ENCODE data around the gene PLD4. TPM values are rescaled to one million over a fixed set of nuclear protein-coding genes. Genes with fewer than 3 reads are reported as not detected.

Gene PLD4
- total and polyA plus RNA-seq, 2 of the 8 experiments (the other 6 are each of a cell fraction or from before 2014, with no cell fraction given) = 0.05 TPM; not detected in 1

GRCh38 chr14:104937694-104938365, 13.2 kb downstream of the PLD4 start:
- no peaks in the 10 kb centered on the region for H3K79me2 ChIP-seq (ENCODE audit: control insufficient read depth in 1 of 2, insufficient read depth in 2 of 2, low read length in 2 of 2)
- H3K4me2 ChIP-seq (ENCODE audit: insufficient read depth in 1 of 2, low read depth in 2 of 2, low read length in 2 of 2) = no peak overlapping the region
- no peak overlapping the region for H2BK5ac ChIP-seq (ENCODE audit: low read depth, low read length)
- 73% methylated on average over 11 of the region's 11 CpGs; no CpG with 5 or more reads in 1 of the 2 experiments for WGBS, 2 experiments (ENCODE audit: extremely low coverage in 1 of 2, insufficient coverage in 1 of 2, insufficient read length in 1 of 2, insufficient replicate concordance in 2 of 2, low coverage in 1 of 2, low lambda C conversion rate in 2 of 2, missing lambda C conversion rate in 1 of 2)
- ChIA-PET CTCF (ENCODE audit: partially characterized antibody) (interaction anchor here (0.6 to 4.5 kb wide), 9 partner anchors 14 to 112 kb away, joined by 3 to 21 read pairs (median 3); no protein-coding TSS in a partner anchor), POLR2A (ENCODE audit: partially characterized antibody) (interaction anchor here (0.6 kb wide), 1 partner anchor 178 kb away, joined by 3 read pairs; no protein-coding TSS in a partner anchor)
- no peak overlapping the region for H2AFZ ChIP-seq (ENCODE audit: low read length)
- no peak for FAIRE-seq
- H3K14ac ChIP-seq (ENCODE audit: insufficient read length) = no peak overlapping the region
- no peak for DNase-seq (ENCODE audit: low read depth in 1 of 2, low spot score in 2 of 2)
- H3K4me1 ChIP-seq (replicated peaks in 1 of 4; ENCODE audit: control insufficient read depth in 3 of 4, insufficient read depth in 4 of 4, low read length in 3 of 4) = peaks cover 0 to under 1% (median under 1%) of the 10 kb centered on the region in 4 experiments; a peak in 3 of 7 replicates
- no peak overlapping the region for H3K56ac ChIP-seq (replicated peaks; ENCODE audit: insufficient read length, low read depth, low read length)
- H4K91ac ChIP-seq (replicated peaks; ENCODE audit: insufficient read length, low read length) = no peak overlapping the region
- H3K18ac ChIP-seq (ENCODE audit: extremely low read depth, low read length) = no peak overlapping the region
- no peak overlapping the region for H3K27ac ChIP-seq (ENCODE audit: low read depth, low read length)
- H3K9me3 ChIP-seq (ENCODE audit: insufficient read depth in 2 of 2, low read depth in 1 of 2, low read length in 1 of 2) = peaks cover 0 to 13% of the 10 kb centered on the region in 2 experiments; a peak in 1 of 4 replicates
- no peak overlapping the region for H3K4ac ChIP-seq (replicated peaks; ENCODE audit: insufficient read length, low read depth, low read length)
- H3K23ac ChIP-seq (ENCODE audit: insufficient read length) = no peak overlapping the region
- H2BK120ac ChIP-seq (replicated peaks; ENCODE audit: low read depth, low read length) = no peak overlapping the region
- no peak overlapping the region for H2AK5ac ChIP-seq (ENCODE audit: low read depth, low read length)
- H4K20me1 ChIP-seq (replicated peaks in 1 of 2; ENCODE audit: control insufficient read depth in 1 of 2, insufficient read depth in 2 of 2, low read length in 2 of 2) = no peaks in the 10 kb centered on the region
- no peak overlapping the region for H4K8ac ChIP-seq (ENCODE audit: extremely low read depth, insufficient read depth, low read length)
- no peak overlapping the region for H3K4me3 ChIP-seq (ENCODE audit: extremely low read depth in 1 of 4, insufficient read depth in 2 of 4, low read depth in 3 of 4, low read length in 4 of 4)
- H4K5ac ChIP-seq (ENCODE audit: insufficient read length, low read depth, low read length) = no peak overlapping the region
- H2BK12ac ChIP-seq (ENCODE audit: low read depth, low read length) = no peak overlapping the region
- H3K23me2 ChIP-seq (ENCODE audit: low read depth, low read length) = peaks cover 5% of the 10 kb centered on the region; the same call in 1 of the 2 replicates
- no peak overlapping the region for H3K9ac ChIP-seq (replicated peaks in 1 of 4; ENCODE audit: extremely low read depth in 1 of 4, low read depth in 3 of 4, low read length in 3 of 4)
- H2BK15ac ChIP-seq (ENCODE audit: low read length) = no peak overlapping the region
- H3K36me3 ChIP-seq (ENCODE audit: control insufficient read depth in 2 of 4, insufficient read depth in 4 of 4, low read length in 3 of 4) = no peaks in the 10 kb centered on the region
- H3K27me3 ChIP-seq (replicated peaks in 1 of 4; ENCODE audit: control insufficient read depth in 3 of 4, extremely low read depth in 1 of 4, insufficient read depth in 3 of 4, low read length in 3 of 4) = peaks cover 9 to 63% (median 34%) of the 10 kb centered on the region in 4 experiments
- no peaks in the 10 kb centered on the region for H3K79me1 ChIP-seq (ENCODE audit: low read depth, low read length)
- TF ChIP-seq CTCF (IDR thresholded peaks at IDR 0.05; ENCODE audit: control extremely low read depth in 1 of 3, insufficient read depth in 1 of 3, low read depth in 1 of 3, low read length in 3 of 3) = no peak
- TF ChIP-seq CHD1 (IDR thresholded peaks at IDR 0.05; ENCODE audit: low read depth, low read length) = no peak
- no peak for TF ChIP-seq TAF1 (IDR thresholded peaks at IDR 0.05; ENCODE audit: low read depth, low read length)
- no peak overlapping the region for H2BK20ac ChIP-seq (ENCODE audit: low read length)

Data from H1 (cell line).